Measurements from ENCODE around the gene ZDHHC11.
"Not testable (repeated sequence)": the region's sequence is repeated elsewhere in the genome, so short reads cannot be mapped to it uniquely, and the experiment has no call there.

Gene ZDHHC11

DNA sequence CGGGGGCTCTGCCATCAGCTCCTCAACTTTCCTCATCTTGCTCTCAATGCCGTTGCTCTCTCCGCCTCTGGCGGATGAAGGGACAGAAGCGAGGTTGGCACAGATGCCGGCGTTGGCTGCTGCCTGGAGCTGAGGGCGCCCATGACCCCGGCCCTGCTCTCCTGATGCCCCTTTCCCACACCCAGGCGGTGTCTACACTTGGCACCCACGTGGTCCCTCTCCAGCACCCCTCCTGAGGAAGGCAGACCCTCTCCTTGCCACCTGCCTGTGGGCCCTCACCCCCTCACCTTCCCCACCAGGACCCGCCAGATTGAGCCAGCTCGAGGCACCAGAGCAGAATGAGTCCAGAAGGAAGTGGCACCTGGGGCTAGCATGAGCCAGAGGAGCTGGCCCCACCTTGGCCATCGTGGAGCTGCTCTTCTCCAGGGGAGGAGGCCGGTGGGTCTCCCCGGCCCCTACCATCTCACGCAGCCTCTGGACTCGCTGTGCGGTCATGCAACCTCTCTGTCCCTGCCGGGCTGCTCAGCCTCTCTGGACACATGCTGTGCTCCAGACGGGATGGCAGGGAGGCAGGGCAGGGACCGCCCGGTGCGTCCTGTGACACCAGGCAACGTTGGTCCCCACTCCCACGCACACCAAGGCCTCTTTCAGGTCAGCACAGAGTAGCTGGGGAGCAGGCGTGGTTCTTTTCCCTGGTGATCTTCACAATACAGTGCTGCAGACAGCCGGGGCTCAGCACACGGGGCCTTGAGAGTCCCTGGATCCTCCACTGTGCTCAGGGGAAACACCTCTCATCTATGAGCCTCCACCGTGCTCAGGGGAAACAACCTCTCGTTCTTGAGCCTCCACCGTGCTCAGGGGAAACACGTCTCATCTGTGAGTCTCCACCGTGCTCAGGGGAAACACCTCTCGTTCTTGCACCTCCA lies 4.8 kb downstream of the ZDHHC11 start:
- DNase-seq (ENCODE audit: low read depth in 3 of 3, low spot score in 1 of 3) = not testable (repeated sequence)

DNA sequence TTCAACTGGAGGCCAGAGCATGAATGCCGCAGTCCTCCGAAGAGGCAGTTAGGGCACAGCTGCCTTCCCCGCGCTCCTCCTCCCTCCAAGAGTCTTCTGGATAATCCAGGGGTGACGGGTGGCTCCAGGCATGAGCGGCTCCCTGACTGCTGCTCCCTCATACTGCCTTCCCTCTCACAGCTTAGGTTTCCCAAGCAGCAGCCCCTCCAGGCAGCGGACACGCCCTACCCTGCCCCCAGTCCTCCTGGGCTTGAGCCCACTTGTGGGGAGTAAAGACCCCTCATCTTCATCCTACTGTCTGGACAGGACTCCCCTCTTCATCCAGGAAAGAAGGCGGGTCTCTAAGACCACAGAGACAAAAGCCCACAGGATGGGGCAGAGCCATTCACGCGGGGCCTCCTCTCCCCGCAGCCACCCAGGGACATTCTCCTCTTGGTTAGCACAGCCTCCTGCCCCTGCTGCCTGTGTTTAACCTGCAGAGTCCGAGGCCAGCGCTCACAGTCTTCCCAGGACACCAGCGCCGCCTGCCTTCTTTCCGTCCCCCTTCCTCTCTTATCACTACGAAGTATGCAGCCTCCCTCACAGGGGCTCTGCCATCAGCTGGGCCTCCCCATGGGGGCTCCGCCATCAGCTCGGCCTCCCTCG lies 5.6 kb downstream of the ZDHHC11 start:
- DNase-seq (ENCODE audit: low read depth in 3 of 3, low spot score in 1 of 3) = not testable (repeated sequence)

DNA sequence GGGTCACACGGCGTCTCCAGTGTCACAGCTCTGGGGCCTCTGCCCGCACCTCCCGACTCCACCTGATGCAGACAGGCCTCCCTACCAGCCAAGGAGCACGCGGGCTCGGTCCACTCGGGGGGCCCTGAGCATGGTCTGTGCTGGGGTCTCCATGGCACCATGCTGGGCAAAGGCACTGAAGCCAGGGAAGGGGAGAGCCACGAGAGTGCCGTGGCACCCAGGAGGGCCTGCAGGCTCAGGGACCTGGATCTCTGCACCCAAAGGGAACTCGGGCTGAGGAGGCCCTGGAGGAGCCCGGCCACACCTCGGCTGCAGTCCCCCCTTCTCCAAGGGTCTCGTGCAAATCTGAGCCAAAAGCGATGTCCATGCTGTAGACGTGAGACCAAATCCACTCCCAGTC lies 6.4 kb downstream of the ZDHHC11 start:
- DNase-seq (ENCODE audit: low read depth in 3 of 3, low spot score in 1 of 3) = not testable (repeated sequence)

DNA sequence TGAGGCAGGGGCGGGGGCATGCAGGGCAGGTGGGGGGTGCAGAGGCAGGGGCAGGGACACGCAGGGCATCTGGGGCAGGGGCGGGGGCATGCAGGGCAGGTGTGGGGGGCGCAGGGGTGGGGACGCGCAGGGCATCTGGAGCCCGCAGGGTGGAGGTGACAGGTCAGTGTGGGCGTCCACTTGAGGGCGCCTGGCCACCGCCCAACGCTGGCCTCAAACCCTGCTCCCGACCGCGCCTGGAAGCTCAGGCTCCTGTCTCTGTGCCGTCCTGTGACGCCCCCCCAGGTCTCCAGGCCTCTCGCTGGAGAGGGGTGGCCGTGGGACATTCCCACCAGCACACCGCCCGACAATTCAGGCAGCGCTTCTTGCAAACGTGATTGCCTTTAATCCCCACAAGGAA lies 6.9 kb downstream of the ZDHHC11 start:
- not testable (repeated sequence) for DNase-seq (ENCODE audit: low read depth in 3 of 3, low spot score in 1 of 3)

DNA sequence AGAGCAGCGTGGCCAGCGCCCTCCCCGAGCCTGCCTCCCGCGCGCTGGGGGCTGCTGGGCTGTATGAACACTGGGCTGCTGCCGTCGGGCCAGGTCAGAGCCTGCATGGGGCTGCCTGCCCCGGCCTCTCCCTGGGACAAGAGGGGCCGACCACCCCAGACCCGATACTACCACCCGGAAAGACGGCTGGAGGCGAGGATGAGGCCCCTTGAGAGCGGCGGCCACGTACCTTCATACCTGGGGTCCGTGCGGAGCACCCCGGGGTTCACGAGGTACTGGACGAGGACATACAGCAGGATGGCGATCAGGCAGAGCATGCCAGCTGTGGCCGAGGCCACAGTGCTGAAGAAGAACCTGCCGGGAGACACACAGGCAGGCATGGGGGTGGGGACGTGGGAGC lies 7.4 kb downstream of the ZDHHC11 start:
- not testable (repeated sequence) for DNase-seq (ENCODE audit: low read depth in 3 of 3, low spot score in 1 of 3)

DNA sequence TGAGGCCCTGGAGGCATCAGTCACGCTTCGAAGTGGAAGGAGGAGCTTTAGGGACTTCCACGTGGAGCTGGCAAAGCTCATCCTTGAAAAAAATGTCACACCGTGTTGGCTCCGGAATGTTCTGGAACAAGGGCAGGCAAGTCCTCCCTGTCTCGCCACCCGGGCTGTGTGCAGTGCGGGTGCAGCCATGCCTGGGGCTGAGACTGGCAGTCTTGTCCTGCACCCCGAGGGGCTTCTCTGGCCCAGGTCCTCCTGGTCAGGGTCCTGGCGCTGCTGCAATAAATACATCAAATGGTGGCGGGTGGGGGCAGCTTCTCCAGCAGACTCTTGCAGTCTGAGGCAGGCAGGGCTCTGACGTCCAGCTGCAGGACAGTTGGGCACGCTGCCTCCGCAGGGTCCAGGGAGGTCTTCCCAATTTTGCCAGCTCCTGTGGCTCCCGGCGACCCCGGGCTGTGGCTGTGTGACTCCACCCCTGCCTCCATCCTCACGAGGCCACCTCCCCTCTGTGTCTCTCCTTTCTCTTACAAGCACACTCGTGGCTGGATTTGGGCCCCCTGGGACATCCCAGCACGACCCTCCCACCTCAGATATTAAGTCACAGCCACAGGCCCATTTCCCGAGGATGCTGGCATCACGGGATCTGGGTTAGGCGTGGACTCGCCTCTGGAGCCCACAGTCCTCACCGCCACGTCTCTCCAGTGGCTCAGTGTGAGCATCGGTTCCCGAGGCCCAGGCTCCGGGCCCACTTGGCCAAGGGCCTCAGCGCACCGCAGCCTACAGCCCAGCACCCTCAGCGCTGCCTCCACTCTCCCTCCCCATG lies 8.2 kb downstream of the ZDHHC11 start:
- DNase-seq (ENCODE audit: low read depth in 3 of 3, low spot score in 1 of 3) = not testable (repeated sequence)

DNA sequence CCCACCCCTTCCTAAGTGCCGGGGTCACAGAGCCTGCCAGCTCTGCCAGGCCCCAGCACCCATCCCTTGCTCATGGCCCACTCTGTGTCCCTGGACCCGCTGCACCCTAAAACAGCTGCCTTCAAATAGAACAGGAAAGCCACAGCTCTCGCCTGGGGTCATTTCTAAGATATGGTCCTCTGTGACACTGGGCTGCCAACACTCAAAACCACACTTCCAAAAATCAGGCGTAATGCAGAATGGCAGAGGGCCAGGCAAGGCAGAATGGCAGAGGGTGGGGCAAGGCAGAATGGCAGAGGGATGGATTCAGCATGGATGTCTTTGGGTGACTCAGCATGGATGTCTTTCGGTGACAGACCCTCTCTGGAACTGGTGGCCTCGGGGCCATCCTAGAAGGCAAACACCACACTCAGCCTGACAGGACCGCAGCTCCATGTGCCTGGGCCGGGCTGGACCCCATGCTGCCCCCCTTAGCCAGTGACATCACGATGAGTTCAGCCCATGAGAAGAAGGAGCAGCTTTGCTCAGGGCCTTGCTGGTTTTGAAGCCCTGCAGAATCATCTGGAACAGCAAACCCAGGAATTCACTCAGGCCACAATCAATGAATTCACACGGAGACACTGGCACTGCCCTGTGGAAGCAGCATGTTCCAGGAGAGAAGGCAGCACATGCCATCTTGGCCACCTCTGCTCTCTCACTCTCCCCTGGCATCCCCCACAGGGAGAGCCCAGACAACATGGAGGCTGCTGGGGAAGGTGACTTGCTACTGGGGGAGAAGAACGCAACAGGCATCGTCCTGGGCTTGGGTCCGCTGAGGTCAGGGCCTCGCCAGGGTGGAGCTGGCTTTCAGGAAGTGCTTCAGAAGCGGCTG lies 9.0 kb downstream of the ZDHHC11 start:
- DNase-seq (ENCODE audit: low read depth in 3 of 3, low spot score in 1 of 3) = not testable (repeated sequence)

DNA sequence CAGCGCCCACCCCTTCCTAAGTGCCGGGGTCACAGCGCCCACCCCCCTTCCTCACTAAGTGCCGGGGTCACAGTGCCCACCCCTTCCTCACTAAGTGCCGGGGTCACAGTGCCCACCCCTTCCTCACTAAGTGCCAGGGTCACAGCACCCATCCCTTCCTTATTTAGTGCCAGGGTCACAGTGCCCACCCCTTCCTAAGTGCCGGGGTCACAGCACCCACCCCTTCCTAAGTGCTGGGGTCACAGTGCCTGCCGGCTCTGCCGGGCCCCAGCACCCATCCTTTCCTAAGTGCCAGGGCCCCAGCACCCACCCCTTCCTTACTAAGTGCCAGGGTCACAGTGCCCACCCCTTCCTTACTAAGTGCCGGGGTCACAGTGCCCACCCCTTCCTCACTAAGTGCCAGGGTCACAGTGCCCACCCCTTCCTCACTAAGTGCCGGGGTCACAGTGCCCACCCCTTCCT lies 9.8 kb downstream of the ZDHHC11 start:
- DNase-seq (ENCODE audit: low read depth in 3 of 3, low spot score in 1 of 3) = not testable (repeated sequence)

DNA sequence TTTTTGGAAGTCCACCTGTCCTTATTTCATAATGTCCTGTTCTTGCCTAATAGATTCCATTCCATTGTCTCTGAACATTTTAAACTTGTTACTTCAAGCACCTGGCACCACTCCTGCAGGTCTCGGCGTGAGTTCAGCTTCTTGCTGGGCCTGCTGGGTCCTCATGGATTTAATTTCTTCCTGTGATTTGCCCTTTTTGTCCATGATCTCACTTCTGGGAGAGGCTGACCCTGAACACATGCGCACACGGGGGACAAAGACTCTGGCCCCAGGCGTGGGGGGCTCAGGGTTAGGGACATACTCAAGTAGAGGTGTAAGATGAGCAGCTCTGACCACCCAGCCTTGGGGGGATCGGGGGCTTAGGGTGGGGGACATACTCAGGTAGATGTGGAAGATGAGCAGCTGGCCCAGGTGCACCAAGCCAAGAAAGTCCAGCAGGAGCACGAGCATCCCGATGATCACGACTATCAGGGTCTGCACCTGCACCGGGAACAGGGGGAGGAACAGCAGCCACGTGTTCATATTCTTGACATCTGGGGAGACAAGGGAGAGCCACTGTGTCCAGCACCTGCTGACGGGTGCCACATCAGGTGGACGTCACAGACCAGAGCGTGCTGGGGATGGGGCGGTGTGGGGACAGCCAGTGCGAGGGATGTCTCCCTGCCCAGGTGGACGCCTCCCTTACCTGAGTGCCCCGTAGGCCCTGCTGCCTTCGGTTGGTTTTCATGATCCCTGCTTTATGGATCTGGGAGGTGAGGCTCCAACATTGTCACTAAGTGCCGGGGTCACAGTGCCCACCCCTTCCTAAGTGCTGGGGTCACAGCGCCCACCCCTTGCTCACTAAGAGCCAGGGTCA lies 10.4 kb downstream of the ZDHHC11 start:
- DNase-seq (ENCODE audit: low read depth in 3 of 3, low spot score in 1 of 3) = not testable (repeated sequence)

DNA sequence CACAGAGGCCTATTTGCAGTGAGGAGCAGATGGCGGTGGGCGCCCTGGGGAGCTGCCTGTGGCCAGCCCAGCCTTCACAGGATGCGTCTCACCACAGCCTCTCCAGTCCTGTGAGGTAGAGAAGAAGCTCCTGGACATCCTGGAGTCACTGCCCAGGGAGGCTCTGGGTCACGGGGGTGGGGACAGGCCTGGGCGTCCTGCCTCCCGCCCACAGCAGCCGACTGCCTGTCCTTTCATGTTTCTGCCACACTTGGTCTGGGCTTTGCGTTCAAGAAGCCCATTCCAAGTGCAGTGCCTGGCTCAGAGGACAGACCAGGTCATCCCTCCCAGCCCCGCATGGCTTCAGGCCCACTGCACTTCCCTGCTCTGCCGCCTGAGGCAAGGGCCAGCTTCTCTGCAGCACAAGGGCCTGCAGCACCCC lies 12.3 kb downstream of the ZDHHC11 start:
- DNase-seq (ENCODE audit: low read depth in 3 of 3, low spot score in 1 of 3) = not testable (repeated sequence)

DNA sequence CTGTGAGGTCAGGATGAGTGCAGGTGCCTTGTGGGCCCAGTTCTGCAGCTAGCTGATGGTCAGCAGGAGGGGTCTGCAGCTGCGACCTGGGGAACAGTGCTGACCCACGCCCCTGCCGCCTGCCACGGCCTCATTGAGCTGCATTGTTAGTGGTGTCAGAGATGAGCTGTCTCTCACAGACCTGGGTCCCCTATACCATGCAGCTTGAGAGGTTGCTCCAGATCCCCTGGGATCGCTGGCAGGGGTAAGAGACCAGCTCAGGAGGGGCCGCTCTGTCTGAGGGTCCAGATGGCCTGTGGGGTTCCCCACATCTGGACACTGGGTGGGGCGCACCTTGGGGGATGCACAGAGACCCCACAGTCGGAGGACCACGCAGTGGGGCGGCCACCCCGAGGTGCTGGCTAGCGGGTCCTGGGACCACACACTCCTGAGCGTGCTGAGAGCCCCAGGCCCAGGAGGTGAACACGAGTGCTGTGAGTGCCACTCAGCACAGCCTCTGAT lies 13.1 kb downstream of the ZDHHC11 start:
- DNase-seq (ENCODE audit: low read depth in 3 of 3, low spot score in 1 of 3) = not testable (repeated sequence)

DNA sequence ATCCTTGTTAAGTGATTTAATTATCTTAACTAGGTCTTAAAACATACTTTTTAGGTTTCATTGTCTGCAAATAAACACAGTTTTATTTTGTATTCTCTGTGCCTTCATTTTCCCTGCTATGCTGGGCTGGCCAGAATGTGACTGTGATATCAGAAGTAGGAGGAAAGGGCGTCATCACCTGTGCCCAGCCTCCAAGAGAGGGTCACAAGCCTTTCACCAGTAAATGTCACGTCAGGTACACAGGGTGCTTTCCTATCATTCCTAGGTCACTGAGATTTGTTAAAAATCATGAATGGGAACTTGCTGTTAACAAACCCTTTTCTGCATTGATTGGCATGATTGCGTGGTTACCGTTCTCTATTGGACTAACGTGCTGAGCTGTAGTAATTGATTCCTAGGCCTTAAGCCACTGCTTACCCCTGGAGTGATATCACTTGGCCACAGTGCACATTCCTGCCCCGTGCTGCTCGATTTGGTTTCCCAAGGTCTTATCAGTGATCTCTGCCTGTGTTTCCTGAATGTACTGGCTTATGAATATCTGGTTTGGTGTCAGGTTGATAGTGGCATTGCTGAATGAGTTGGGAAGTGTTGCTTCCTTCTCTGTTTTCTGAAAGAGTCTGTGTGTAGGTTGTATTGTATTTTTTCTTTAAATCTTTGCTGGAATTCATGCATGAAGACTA lies 14.7 kb downstream of the ZDHHC11 start:
- not testable (repeated sequence) for DNase-seq (ENCODE audit: low read depth in 3 of 3, low spot score in 1 of 3)

DNA sequence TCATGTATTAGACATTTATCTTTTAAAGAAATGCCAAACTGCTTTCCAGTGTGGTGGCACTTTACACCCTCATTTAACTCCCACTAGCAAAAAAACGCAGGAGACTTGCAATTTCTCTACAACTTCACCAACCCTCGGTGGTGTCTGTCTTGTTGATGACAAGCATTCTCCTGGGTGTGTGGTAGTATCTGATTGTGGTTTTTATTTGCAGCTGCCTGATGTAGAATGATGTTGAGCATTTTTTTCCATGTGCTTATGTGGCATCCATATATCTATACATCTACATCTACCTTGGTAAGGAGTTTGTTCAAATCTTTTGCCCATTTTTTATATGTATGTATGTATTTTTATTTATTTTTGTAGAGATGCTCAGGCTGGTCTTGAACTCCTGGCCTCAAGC lies 16.8 kb downstream of the ZDHHC11 start:
- not testable (repeated sequence) for DNase-seq (ENCODE audit: low read depth in 3 of 3, low spot score in 1 of 3)

DNA sequence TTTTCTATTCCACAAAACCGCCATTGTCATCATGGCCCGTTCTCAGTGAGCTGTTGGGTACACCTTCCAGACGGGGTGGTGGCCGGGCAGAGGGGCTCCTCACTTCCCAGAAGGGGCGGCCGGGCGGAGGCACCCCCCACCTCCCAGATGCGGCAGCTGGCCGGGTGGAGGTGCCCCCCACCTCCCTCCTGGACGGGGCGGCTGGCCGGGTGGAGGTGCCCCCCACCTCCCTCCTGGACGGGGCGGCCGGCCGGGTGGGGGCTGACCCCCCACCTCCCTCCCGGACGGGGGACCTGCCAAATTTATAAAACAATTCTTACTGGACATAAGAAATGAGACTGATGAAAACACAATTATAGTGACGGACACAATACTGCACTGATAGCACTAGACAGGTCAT lies 22.6 kb downstream of the ZDHHC11 start:
- not testable (repeated sequence) for DNase-seq (ENCODE audit: low read depth in 3 of 3, low spot score in 1 of 3)

DNA sequence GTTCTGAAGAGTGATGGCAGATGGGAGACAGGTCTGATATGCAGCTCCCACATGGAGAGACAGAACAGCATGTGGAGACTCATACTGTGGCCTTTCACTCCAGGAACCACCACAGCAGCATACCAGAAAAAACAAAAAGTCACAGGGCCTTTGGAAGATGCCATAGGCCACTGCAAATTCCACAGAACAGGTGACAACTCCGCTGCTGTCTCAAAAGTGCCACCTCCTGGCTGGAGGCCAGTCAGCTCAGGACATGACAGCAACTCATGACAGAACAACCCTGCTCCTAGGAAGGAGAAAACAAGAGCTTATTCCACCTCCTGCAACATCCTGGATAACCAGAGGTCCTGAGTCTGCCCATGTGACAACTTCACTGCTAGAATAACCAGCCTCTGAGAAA lies 25.2 kb downstream of the ZDHHC11 start:
- not testable (repeated sequence) for DNase-seq (ENCODE audit: low read depth in 3 of 3, low spot score in 1 of 3)

DNA sequence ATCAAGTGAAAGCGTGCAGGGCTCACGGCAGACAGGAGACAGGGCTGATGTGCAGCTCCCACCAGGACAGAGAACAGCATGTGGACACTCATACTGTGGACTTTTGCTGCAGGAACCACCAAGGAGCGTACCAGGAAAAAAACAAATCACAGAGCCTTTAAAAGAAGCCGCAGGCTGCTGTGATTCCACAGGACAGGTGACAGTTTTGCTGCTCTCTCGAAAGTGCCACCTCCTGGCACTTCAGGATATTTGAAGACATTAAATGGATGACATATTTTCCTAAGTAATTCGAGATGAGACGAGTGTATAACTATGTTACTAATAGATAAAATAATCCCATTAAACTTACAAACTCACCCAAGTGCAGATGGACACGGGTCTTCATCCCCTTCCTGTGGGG lies 29.3 kb downstream of the ZDHHC11 start:
- DNase-seq (ENCODE audit: low read depth in 3 of 3, low spot score in 1 of 3) = no peak

DNA sequence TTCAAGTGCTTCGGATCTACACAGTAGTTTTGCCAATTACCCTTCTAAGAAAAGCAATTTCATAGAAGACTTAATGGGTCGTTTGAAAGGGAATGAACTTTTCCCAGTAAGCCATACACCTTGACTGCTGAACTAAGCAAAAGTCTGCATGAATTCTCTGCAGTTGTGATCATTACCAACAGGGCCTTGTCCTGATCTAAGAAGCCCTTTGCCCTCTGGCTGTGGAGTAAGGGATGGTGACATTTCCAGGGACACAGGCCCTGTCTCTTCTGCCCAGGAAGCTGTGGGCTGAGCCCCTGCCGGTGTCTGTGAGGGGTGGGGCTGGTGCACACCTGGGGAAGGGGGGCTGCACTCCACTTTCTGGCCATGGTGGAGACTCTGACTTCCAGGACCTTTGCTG lies 30.5 kb downstream of the ZDHHC11 start:
- DNase-seq (ENCODE audit: low read depth in 3 of 3, low spot score in 1 of 3) = no peak

DNA sequence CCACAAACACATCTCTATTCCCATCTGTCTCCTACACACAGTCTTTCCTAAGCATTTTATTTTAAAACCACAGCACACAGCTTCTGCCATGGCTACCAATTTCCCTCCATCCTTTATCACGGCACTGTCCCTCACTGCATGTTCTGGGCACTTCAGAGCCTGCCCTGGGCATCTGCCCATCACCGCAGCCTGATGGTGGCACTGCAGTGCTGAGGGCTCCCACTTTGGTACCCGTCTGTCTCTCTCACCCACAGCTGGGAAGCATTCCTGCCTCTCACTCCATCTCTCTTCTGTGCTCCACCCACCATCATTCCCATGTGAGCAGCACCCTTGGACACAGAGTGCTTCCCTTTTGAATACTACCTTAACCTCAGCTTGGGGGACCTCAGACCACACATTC lies 31.7 kb downstream of the ZDHHC11 start:
- DNase-seq (ENCODE audit: low read depth in 3 of 3, low spot score in 1 of 3) = no peak

DNA sequence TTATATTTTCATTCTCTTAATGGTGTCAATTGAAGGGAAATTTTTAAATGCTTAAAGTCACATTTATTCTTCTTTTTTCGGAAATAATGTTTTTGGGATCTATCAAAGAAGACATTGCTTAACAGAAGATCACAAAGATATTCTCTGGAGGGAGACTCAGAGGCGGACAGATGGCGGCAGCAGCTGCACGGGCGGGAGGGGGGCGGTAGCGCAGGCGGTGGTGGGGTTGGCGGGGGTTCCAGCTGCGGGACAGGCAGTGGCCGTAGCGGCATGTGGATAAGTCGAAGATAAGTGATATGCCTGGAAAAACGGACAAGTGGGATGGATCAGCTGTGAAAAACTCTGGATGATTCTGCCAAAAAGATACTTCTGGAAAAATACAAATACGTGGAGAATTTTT lies 34.6 kb downstream of the ZDHHC11 start:
- no peak for DNase-seq (ENCODE audit: low read depth in 3 of 3, low spot score in 1 of 3)
